ENCODE data around the gene LOXL3.

GRCh38 chr2:74587664-74588277 is 34.0 kb upstream of the LOXL3 start:
- no peak for TF ChIP-seq POLR2A (IDR thresholded peaks at IDR 0.05)
- TF ChIP-seq CTCF (IDR thresholded peaks at IDR 0.05): peak; percentile 56 to 69 (median 66)
- TF ChIP-seq POLR2AphosphoS5 (IDR thresholded peaks at IDR 0.05): no peak
- TF ChIP-seq EP300 (IDR thresholded peaks at IDR 0.05; ENCODE audit: low read depth): no peak
